NOMO-1 treated with DMSO at 0.1 percent for 48 hours (cell line): ENCODE measurements around the gene ADCY5.

Source experiments
- DNase-seq: peaks from one replicate; lab custom pipeline; 2025; ENCODE audit not compliant: unreplicated experiment; lab: John Stamatoyannopoulos, UW

The ADCY5 gene

GRCh38 chr3:123371859-123372685 is 76.8 kb downstream of the ADCY5 start:
- no peak for DNase-seq

GRCh38 chr3:123371426-123371825 is 77.5 kb downstream of the ADCY5 start:
- no peak for DNase-seq

DNA sequence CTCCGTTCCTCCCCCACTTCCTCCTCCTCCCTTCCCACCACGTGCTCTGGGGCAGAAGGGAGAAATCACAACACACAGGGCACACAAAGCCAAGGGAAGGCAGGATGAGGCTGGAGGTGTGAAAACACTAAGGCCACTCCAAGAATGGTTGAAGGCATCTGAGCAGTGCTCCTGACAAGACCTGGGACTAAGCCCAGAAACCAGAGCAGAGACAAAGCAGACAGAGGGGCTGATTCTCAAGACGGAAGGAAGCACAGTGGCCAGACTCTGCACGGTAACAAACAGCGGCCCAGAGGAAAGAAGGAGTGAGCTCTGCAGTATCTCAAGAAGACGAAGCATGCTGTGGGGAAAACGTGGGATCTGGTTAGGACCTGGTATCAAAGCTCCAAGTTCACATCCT is 78.1 kb downstream of the ADCY5 start:
- DNase-seq, result no peak

DNA sequence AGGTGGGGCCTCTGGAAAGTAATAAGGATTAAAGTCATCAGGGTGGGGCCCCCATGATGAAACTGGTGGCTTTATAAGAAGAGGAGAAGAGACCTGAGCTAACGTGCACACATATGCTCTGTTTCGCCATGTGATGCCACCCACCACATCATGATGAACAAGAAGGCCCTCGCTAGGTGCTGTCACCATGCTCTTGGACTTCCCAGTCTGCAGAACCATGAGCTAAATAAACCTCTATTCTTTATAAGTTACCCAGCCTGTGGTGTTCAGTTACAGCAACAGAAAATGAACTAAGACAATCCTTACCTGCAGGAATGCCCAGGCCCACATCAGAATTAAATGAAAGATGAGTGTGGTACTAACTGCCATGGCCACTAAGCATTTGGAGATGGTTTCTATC is 79.8 kb downstream of the ADCY5 start:
- no peak for DNase-seq

DNA sequence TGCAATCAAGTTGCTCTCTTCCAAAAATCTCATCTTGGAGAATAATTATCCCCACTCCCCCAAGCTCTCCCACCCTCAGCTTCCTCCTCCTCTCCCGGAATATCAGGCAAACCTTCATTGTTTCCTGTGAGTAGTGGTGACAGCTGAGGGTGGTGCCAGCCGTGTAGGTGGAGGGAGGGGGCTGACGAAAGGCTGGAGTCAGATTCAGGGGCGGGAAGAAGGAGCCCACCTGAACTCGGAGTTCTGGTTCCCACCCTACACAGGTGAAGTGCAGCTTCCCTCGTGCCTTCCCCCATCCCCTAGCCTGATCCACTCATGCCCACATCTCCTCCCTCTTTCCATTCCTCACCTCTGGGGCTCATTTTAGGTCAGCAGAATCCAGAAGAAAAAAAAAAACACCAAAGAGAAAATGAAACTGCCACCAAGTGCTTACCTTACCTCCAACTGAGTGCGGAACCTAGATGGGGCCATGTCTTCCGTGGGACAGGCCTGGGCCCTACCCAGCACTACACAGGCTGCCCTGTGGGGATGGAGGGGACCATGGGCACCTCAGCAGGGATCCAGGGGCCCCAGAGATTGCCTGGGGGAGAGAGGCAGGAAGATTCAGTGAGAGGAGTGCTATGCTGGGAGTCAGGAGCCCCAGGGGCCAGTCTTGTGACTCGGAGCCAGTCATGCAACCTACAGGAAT is 81.3 kb downstream of the ADCY5 start:
- DNase-seq, result no peak

- no peak for DNase-seq
Measured at GRCh38 chr3:123365450-123366143, 83.3 kb downstream of the ADCY5 start.

DNA sequence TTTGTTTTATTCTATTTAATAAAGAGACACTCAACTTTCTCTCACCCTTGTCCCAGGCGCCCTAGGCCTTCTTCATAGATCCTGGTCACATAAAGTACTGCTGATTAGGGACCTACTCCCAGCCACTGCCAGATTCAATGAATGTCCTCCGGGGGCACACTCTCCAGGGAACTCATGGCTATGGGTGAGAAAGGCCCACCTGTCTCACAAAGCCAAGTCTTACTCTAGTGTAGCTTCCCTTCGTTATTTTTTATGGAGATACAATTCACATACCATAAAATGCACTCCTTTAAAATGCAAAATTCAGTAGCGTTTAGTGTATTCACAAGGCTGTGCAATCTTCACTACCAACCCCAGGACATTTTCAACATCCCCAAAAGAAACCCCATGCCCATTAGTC is 87.8 kb downstream of the ADCY5 start:
- no peak for DNase-seq

- no peak for DNase-seq
Measured at GRCh38 chr3:123357275-123357674, 91.6 kb downstream of the ADCY5 start.

GRCh38 chr3:123353850-123354233 is 95.0 kb downstream of the ADCY5 start:
- no peak for DNase-seq

GRCh38 chr3:123353227-123353849 is 95.6 kb downstream of the ADCY5 start:
- no peak for DNase-seq

- no peak for DNase-seq
Measured at GRCh38 chr3:123352134-123352554, 96.7 kb downstream of the ADCY5 start.

- no peak for DNase-seq
Measured at GRCh38 chr3:123351501-123351900, 97.4 kb downstream of the ADCY5 start.

- no peak for DNase-seq
Measured at GRCh38 chr3:123350971-123351370, 97.9 kb downstream of the ADCY5 start.

DNA sequence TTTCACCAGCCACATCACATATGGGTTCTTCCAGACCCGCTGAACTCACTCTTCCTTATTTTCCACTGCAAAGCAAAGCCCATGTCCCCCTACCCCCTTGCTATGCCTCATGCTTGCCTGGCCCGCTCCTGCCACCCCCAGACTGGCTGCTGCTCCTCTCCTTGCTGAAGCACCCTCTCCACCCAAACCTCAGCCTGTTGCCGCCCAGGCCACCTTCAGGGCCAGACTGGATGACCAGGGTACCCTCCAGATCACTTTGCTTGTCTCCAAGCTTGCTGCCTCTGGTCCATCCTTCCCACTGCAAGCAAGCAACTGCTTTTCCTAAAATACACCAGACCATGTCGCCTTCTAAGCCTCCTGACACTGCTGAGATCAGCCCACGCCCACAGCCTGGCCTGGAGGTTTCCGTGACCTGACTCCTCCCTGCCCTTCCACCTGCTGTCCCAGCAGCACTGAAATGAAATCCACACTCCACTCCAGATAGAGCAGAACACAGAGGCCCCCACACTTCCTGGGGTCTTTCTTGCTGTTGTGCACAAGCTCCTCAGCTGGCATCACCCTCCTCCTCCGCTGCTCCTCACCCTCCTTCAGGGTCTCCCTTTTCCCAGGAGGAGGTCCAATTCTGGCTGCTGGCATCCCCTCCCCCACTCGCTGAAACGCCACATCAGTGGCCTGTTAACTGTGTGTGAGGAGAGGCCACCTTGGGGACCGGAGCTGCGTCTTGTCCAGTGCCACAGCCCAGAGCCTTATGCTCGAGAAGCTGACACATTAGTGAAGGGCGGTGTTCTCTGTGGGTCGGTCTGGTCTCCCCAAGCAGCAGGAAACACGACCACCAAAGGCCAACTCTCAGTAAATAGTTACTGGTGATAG is 99.1 kb downstream of the ADCY5 start:
- no peak for DNase-seq

GRCh38 chr3:123349201-123349535 is 99.7 kb downstream of the ADCY5 start:
- DNase-seq, result no peak

GRCh38 chr3:123348471-123349200 is 100.3 kb downstream of the ADCY5 start:
- no peak for DNase-seq

GRCh38 chr3:123347691-123348264 is 101.1 kb downstream of the ADCY5 start:
- no peak for DNase-seq

DNA sequence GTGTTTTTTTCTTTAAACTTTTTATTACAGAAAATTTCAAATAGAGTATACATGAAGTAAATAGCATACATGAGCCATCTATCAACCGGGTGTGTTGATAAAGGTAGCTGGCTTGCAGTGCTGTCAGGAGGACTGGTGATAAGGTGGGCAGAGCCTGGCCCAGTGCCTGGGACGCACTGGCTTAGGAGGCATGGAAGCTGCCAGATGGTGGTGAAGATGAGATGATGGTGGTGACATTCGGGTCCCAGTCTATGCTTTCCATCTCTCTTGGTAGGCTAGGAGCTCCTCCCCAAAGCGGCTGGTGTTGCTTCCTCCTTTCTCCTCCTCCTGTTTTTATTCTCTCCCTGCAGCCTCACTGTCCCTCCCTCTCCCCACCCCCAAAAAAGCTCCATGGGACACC is 101.7 kb downstream of the ADCY5 start:
- no peak for DNase-seq

DNA sequence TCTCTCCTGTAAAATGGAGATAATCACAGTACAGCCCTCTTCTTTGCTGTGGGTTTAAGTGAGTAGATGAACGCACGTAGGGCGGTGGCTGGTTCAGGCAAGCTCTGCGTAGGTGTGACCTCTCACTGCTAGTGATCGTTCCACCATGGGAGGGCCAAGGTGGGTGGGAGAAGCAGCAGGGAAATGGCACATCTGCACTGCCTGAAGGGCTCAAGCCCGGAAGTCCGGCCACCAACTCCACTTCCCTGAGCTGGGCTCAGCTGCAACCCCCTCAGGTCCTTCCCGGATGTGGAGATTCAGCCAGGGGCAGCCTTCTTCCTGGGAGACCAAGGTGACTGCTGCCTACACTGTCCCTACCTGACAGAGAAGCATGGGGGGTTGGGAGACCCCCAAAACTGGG is 102.9 kb downstream of the ADCY5 start:
- DNase-seq, result no peak
